Measurements from ENCODE around the gene TST. TPM values are rescaled to one million over a fixed set of nuclear protein-coding genes. Genes with fewer than 3 reads are reported as not detected.

The TST gene
- total RNA-seq, 1 experiment from 2014 or later: 58.2 TPM

DNA sequence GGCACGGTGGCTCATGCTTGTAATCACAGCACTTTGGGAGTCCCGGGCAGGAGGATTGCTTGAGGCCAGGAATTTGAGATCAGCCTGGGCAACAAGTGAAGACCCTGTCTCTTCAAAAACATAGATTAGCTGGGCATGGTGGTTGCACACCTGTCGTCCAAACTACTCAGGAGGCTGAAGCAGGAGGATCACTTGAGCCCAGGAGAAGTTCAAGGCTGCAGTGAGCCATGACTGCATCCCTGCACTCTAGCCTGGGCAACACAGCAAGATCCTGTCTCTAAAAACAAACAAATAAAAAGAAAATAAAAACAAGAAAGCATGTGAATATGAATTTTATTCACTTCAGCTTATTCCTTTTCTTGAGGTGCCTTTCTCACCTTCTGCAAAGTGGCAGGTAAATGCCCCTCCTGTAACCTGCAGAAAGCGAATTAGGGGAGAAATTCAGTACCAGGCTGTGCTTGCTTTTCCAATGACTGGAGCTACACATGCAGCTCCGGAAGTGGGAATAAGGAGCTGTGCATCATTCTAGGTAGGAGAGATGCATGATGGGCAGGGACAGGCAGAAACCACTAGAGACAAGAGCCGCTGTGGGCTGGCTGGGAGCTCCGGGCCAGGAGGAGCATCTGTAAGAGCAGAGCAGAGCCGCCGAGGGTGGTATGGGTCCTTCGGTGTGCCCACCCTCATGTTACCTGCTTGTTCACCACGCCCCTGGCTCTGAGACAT, 17.6 kb upstream of the TST start:
- in situ Hi-C loops (cut with HindIII; ENCODE audit: low sequenced_read_pairs): no loop called here
- no peak for DNase-seq (ENCODE audit: low spot score)

DNA sequence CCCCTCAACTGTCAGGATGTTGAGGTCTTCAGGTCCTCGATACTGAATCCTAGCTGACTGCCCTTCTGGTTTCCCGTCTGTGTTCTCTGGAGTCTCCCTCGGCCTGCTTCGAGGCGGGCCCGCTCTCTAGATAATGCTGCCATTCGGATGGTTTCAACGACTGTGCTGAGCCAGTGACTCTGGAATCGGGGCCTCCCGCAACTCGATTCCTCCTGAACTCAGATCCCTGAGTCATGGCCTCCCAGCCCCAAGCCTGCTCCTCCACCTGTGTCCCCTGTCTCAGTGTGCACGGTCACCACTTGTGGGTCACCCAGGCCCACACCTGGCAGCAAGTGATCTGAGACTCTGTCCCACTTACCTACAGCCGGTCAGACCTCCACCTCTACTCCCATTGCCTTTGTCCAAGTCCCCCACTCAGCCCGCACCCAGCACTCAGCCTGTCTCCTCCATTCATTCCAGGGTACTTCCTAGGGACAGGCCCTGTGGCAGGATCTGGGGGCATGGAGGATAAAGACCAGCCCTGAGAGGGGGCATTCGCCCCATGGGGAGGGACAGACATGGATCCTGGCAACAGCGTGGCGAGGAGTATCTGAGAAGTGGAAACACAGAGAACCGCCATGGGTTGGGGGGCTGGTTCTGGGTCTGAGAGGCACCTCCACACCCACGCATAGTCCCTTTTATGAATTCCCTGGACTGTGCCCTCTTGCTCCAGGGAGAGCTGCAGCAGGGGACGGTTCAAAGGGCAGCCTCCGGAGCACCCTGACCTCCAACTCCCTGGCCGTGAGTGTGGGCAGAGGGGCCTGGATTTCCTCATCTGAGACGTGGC, 14.6 kb upstream of the TST start:
- DNase-seq (ENCODE audit: low spot score): no peak
- in situ Hi-C loops (cut with HindIII; ENCODE audit: low sequenced_read_pairs): no loop called here

DNA sequence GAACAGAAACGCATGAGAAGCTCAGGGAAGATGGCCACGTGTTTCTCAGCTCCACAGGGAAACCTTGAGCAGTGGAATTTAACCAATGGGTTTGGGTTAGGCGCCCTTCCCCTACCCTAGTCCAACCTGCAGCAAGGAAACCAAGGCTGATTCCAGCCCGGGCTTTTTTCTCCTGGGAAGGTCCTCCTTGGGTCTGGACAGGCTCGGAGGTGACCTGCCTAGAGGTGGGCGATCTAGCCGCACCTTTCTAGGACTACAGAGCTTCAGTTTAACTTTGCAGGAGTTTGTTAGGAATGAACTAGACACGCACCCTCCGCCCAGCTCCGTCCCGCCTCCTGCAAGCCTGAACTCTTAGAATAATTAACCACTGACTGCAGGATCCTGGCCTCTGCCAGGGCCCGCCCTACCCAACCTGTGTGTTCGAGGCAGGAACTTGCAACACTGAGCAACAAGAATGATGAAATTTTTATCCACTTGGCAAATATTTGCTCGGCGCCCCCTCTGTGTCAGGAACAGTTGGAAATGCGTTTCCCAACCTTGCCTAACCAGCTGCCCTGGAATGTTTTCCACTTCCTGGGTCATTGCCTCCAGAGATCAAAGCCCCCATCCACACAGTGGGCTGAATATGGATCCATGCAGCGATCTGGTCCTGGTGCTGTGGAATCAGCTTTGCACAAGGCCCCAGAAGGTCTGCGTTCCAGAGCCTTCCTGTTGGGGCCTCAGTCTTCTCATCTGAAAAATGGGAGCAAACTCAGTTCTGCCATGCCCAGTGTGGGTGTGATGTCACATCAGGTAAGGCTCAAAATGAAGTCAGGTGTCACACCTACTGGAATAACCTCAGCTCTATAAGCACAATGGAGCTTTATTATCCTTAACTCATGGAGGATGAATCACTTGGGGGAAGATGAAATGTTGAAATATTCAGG, 13.6 kb upstream of the TST start:
- in situ Hi-C loops (cut with HindIII; ENCODE audit: low sequenced_read_pairs): no loop called here
- DNase-seq (ENCODE audit: low spot score): no peak

DNA sequence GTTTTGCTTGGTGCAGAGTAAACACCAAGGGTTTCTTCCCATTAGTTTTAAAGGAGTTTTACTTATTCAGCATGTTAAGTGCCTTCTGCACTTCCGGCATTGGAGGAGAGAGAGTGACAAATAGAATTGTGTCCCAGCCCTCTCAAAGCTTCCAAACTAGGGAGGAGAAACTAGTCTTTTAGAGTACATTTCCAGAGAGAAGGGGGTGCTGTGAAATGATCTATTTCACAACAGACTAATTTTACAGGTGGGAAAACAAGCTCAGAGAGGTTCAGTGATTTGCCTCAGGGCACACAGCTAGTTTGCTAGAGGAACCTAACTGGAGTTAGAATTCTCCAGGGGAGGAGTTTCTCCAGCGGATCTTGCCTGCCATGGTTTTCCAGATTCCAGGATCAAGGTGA, 12.9 kb upstream of the TST start:
- in situ Hi-C loops (cut with HindIII; ENCODE audit: low sequenced_read_pairs): no loop called here

DNA sequence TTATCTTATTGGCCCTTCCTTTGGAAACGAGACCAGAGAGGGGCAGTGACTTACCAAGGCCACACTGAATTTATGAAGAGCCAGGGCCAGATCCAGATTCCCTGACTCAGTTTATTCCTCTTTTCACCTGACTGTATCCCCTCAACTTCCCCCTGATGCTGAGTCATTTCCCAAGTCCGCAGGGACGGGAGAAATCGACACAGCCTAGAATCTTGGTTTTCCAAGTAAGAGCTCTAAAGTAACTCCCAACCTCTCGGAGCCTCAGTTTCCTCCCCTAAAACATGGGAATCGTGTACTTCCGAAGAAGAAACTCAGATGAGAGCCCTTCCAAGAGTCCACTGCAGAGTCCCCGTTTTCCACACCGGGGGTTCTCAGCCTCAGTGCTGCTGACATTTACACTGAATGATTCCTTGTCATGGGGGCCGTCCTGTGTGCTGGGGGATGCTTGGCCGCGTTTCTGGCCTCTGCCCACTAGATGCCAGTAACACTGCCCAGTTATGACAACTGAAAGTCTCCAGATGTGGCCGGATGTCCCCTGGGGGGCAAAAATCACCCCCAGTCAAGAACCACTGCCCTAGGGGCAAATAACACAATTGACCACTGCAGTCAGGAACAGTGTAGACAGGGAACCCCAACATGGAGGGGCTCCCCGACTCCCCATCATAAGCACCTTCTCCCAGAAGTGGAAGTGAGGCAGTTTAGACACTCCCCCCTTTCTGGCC, 11.5 kb upstream of the TST start:
- DNase-seq (ENCODE audit: low spot score): no peak
- in situ Hi-C loops (cut with HindIII; ENCODE audit: low sequenced_read_pairs): no loop called here

More for the DNA sequence above, 12.9 kb upstream of the TST start:
- DNase-seq (ENCODE audit: low spot score): no peak

DNA sequence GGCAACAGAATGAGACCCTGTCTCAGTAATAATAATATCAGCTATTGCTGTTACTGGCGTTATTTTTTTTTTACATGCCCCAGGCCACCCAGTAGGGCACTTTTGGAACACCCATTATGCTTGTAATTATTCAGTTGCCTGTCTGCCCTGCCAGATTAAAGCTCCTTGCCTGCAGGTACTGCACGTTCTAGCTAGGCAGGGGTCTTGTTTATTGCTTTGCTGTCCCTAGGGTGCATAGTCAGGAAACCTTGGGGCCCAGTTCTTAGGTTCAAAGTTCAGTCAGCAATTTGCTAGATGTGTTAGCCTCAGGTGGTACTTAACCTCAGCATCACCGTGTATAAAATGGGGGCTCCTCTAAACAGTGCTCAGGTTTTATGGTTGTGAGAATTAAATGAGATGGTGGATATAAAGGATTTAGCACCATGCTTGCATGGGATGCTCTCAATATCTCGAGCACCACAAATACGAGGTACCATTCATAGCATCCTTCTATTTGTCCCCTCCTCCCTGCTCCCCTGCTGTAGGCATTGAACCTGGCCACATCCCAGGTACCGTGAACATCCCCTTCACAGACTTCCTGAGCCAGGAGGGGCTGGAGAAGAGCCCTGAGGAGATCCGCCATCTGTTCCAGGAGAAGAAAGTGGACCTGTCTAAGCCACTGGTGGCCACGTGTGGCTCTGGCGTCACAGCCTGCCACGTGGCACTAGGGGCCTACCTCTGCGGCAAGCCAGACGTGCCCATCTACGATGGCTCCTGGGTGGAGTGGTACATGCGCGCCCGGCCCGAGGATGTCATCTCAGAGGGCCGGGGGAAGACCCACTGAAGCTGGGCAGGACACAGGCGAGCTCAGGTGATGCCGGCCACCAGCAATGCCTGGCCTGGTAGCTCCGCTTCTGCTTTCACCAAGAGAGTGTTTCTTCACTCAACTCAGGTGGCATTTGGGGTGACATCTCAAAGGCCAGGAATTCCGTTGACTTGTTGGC, 9.7 kb upstream of the TST start:
- DNase-seq (ENCODE audit: low spot score): no peak
- in situ Hi-C loops (cut with HindIII; ENCODE audit: low sequenced_read_pairs): no loop called here

DNA sequence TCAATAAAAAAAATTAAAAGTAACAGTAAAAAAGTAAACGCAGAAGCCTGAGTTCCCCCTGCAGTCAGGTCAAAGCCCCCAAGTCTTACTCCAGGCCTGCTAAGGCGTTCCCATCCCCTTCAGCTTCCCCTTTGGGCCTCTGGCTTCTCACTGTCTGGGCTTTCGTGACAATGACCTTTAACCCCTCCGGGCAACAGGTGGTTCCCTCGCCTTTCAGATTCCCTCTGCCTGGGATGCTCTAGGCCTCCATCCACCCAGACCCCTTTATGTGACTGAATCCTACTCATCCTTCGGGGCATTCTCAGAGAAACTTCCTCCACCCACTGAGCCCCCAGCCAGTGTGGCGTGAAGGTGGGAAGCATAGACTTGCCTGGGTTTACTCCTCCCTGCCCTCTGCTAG, 8.3 kb upstream of the TST start:
- in situ Hi-C loops (cut with HindIII; ENCODE audit: low sequenced_read_pairs): no loop called here
- no peak for DNase-seq (ENCODE audit: low spot score)

DNA sequence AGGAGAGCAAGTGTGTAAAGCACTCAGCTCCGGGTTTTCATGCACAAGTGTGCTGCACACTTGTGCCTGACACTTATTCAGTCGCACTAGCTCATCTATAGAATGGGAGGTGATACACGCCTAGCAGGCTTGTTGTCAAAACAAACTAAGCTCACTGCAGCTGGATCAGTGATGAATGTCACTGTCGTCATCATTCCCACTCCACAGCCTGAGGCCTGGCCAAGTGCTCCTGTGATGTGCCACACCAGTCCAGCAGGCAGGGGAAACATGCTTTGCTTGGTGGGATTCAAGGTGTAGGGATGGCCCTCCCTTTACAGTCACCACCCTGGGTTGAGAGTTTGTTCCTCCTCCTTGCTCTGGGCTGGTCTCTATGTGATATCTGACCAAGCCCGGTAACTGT, 7.1 kb upstream of the TST start:
- DNase-seq (ENCODE audit: low spot score): no peak
- in situ Hi-C loops (cut with HindIII; ENCODE audit: low sequenced_read_pairs): no loop called here

DNA sequence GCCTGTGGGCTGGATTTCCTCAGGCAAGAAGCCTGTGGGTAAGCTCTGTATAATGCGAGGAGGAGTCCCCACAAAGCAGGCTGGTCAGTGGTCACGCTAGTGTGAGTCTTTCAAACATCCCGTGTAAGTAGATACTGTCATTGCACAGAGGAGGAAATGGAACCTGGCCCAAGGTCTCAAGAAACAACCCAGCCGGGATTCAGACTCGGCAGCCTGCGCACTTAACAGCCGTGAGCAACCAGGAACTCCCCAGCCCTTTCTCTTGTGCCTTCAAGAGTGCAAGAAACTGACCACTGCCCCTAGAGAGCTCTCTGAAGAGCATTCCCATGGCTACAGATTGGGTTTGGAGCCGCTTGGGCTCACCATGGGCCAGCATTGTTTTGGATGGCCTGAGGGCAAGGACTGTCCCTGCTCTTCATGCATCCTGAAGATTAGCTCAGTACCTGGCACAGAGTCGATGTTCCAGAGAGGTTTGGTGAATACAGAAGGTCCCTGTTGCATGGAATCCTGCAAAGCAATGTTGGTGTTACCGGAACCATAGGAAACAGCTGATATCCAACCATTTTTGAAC, 6.3 kb upstream of the TST start:
- no peak for DNase-seq (ENCODE audit: low spot score)
- in situ Hi-C loops (cut with HindIII; ENCODE audit: low sequenced_read_pairs): no loop called here

DNA sequence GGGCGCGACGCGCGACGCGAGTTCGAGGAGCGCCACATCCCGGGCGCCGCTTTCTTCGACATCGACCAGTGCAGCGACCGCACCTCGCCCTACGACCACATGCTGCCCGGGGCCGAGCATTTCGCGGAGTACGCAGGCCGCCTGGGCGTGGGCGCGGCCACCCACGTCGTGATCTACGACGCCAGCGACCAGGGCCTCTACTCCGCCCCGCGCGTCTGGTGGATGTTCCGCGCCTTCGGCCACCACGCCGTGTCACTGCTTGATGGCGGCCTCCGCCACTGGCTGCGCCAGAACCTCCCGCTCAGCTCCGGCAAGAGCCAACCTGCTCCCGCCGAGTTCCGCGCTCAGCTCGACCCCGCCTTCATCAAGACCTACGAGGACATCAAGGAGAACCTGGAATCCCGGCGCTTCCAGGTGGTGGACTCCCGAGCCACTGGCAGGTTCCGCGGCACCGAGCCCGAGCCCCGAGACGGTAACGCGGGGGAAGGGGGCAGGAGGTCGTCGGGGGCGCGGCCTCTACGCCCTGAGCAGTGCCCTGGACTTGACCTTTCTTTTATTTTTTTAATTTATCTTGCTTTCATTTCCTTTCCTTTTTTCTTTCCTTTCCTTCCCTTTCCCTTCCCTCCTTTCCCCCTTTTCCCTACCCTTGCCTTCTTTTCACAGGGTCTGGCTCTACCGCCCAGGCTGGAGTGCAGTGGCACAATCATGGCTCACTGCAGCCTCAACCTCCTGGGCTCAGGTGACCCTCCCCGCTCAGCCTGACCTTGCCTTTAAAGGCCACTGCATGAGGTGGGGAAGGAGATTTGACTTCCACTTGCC, 5.3 kb upstream of the TST start:
- in situ Hi-C loops (cut with HindIII; ENCODE audit: low sequenced_read_pairs): no loop called here

DNA sequence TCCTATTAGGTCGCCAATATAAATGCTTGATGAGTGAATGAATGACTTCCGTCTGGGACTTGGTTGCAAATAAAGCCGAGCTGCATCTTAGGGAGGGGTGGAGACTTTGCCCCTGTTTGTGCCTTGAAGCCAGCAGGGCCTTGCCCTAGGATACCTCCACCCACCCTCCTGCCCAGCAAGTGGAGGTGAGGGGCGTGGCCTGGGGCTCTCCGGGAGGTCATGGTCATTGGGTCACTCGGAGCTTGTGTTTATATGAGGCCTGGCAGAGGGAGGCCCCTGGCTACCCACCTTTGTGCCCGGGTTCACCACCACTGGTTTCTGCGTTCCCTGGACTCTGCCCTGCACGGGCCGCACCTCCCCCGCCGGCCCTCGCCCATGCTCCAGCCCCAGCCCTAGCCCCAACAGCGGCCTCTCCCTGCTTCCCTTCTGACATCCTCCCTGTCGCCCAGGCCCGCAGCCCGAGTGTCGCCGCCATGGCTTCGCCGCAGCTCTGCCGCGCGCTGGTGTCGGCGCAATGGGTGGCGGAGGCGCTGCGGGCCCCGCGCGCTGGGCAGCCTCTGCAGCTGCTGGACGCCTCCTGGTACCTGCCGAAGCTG, 4.6 kb upstream of the TST start:
- no peak for DNase-seq (ENCODE audit: low spot score)
- in situ Hi-C loops (cut with HindIII; ENCODE audit: low sequenced_read_pairs): no loop called here

More for the DNA sequence above, 5.3 kb upstream of the TST start:
- no peak for DNase-seq (ENCODE audit: low spot score)

DNA sequence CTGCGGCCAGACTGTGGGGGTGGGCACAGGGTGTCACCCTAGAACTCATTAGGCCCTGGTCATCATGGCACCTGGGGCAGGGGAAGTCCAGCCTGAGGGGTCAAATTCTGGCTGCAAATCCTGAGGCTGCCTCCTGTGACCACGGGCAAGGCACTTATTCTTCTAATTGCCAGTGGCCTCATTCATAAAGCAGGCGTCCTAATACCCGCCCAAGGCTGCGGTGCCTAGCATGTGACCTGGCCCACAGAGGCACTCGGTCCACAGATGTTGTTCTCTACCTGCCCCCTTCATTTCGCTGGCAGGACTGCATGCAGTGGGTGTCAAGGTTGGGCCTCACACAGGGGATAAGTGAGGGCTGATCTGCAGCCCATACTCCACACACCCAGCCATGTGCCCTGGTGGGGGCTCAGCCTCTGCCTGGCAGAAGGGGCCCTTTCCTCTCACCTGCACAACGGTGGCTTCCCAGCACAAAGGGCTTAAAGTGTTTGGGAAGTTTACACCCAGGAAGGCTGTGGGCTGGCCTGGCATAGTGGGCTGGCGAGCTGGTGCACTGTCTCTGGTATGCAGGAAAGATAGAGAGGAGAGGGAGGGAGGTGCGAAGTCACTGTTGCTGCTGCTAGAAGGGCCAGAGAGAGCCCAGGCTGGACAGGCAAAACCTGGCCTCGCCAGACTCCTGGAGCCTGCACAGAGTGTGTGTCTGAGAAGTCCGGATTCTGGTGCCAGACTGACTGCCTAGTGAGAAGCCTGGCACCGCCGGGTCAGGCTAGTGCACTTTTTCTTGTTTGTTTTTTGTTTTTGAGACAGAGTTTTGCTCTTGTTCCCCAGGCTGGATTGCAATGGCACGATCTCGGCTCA, 3.5 kb upstream of the TST start:
- in situ Hi-C loops (cut with HindIII; ENCODE audit: low sequenced_read_pairs): no loop called here
- DNase-seq (ENCODE audit: low spot score): no peak

DNA sequence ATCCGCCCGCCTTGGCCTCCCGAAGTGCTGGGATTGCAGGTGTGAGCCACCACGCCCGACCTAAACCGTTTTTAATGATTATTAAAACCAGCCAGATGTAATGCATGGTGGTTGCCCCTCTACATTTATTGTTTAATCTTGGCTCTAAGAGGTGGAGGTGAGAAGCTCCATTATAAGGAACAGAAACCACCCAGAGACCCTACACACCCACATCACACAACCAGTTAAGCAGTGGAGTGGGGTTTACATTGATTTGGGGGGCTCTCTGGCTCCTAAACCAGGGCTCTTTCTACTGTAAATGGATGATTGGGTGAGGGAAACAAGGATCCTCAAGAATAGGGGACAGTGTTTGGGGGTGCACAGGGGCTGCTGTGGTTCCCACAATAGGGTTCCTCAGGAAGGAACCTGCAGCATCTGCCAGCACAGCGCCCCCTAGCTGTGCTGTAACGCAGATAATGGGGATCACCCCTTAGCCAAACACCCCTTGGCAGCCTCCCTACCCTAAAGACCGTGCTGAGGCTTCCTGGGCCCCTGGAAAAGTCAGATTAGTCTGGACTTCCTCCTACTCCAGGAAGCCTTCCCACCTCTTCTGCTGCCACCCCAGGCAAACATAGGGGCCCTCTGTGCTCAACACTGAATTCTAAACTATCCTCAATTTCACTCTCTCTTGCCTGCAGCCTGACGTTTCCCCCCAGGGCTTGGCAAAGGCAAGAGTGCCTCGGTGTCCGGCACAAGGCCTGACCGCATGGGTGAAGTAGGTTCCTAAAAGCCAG, 2.6 kb upstream of the TST start:
- peak; percentile 15 for DNase-seq (ENCODE audit: low spot score)
- in situ Hi-C loops (cut with HindIII; ENCODE audit: low sequenced_read_pairs): no loop called here

DNA sequence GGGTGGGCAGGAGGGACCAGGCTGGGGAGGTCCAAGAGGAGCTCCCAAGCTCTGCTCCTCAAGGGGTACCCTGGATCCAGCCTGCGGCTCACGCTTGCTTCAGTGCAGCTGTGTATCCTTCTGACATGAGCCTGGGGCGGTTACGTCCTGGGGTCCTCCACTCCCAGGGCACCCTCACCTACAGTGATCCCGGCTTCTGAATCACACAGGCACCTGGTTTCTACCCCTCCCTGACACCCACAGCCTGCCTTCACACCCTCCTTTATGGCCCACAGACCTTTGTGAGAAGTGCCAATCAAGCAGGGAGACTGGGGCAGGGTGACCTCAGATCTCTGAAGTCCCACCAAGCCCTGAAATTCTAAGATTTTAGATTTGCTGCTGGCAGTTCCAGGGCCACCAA, 1.8 kb upstream of the TST start:
- in situ Hi-C loops (cut with HindIII; ENCODE audit: low sequenced_read_pairs): no loop called here
- DNase-seq (ENCODE audit: low spot score): no peak

DNA sequence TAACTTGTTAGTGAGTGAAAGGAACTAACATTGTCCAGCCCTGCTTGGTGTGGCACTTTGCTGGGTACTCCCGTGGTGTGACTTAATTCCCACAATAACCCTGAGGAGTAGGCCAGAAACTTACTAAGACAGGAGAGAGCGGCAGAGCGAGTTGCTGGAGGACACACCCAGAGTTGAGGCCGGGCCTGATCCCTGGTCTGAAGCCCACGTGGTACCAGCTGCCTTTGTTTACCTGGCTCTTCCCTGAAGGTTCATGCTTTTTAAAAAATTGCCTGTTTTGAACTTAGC, 889 bp upstream of the TST start:
- DNase-seq (ENCODE audit: low spot score): no peak
- in situ Hi-C loops (cut with HindIII; ENCODE audit: low sequenced_read_pairs): no loop called here

All from G401 (cell line).